GM12875 (cell line): ENCODE data around the gene DLG3.

Experiments
- H3K4me3 ChIP-seq: one replicate; pipeline ENCODE4 v1.5.1; 2011; ENCODE audit warnings: low read depth, low read length, control low read depth
- CTCF ChIP-seq: IDR thresholded peaks from 2 replicates; pipeline ENCODE4 v1.5.1; 2011; ENCODE audit warnings: low read depth, mild to moderate bottlenecking, control low read depth, inconsistent platforms, low read length, moderate library complexity, borderline replicate concordance; ENCODE audit not compliant: insufficient read depth

DLG3 gene

DNA sequence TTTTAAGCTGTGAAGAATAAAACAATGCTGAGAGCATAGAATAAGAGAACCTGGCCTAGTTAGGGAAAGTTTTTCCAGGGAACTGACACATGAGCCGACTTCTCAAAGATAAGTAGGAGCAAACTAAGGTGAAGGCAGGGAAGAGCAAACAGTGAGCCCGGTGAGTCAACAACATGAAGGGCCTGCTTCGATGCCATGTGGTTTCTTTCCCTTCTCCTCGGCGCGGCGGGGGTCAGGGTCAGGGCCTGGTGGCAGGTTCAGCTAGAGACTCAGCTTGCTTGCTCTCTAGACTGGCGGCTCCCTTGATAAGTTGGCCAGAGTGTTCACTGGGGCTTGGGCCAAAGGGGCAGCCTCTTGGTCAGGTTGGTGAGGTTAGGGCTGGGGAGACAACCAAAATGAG lies 81.1 kb downstream of the DLG3 start:
- TF ChIP-seq CTCF = no peak
- no peak overlapping the region for H3K4me3 ChIP-seq

DNA sequence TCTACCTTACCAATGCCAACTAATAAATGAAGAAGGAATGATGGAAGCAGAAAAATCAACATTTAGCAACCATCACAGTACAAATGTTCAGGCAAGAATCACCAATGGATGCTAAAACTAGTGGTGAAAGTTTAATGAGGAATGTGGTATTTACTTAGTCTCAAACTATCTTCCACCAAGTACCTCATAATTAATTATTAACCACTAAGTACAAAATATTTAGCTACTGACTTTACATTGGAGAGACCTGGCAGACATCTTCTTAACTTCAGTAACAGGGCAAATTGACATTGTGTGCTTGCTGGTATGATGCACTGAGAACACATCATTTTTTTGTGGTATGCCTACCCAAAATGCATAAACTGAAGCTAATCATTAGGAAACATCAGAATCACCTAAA lies 82.4 kb downstream of the DLG3 start:
- no peak for TF ChIP-seq CTCF

GRCh38 chrX:70527610-70528345 lies 83.1 kb downstream of the DLG3 start:
- no peak for TF ChIP-seq CTCF
- H3K4me3 ChIP-seq = no peak overlapping the region

More for the DNA sequence above, 82.4 kb downstream of the DLG3 start:
- no peak overlapping the region for H3K4me3 ChIP-seq

DNA sequence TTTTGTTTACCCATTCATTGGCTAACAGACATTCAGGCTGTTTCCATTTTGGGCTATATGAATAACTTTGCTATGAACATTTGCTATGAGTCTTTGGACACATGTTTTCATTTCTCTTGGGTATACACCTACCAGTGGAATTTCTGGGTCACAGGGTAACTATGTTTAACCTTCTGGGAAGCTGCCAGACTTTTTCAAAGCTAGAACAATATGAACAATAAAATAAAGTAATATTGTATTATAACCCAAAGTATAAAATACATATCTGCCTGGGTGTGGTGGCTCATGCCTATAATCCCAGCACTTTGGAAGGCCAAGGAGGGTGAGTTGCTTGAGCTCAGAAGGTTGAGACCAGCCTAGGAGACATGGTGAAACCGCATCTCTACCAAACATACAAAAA lies 90.6 kb downstream of the DLG3 start:
- H3K4me3 ChIP-seq = no peak overlapping the region
- no peak for TF ChIP-seq CTCF

DNA sequence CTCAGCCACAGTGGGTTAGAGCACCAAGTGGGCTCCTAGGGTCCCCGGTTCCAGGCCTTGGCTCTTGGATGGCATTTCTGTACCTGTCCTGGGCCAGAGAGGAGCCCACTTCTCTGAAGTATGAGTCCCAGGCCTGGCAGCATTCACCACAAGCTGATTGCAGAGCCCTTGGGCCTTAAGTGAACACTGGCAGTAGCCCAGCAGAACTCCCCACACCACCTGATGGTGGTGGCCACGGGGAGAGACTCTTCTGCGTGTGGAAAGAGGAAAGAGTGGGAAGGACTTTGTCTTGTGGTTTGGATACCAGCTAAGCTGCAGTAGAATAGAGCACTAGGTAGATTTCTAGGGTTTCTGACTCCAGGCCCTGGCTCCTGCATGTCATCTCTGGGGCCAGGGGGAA lies 104.8 kb downstream of the DLG3 start:
- no peak overlapping the region for H3K4me3 ChIP-seq
- TF ChIP-seq CTCF = no peak

DNA sequence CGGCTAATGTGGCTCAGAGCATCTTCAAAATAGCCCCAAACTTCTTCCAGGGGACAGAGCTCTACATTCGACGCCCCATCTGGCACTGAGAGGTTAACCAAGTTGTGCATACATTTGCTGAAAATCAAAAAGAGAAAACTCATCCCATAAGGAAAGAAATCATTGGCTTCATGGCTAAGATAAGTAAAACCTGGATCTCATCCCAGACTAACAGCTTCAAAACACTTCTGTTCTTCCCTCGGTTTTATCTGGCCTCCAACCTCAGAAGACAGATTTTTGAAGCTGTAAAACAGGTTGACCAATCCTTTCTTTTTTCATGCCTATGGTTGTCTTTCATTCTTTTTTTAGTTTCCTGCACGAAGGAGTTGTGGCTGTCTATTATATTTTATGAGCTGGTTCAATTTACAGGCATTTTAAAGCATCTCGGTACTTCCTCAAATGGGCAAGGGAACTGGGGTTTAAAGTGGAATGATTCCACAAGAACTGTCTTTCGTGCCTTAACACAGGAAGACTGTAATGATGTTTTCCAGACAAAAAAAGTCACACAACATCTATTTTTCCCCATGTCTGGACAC lies 107.6 kb downstream of the DLG3 start:
- no peak overlapping the region for H3K4me3 ChIP-seq
- no peak for TF ChIP-seq CTCF

GRCh38 chrX:70553516-70553915 lies 108.9 kb downstream of the DLG3 start:
- no peak overlapping the region for H3K4me3 ChIP-seq
- no peak for TF ChIP-seq CTCF
